ENCODE data around the gene MED6.

- TF ChIP-seq CTCF (conservative IDR thresholded peaks at IDR 0.05; ENCODE audit: low read depth in 2 of 2) (no peak), EZH2 (IDR thresholded peaks at IDR 0.05; ENCODE audit: low read depth, unreplicated experiment) (no peak), CREB1 (CRISPR knock-in tag; IDR thresholded peaks at IDR 0.05; ENCODE audit: low read depth) (no peak), JUNB (IDR thresholded peaks at IDR 0.05; ENCODE audit: unreplicated experiment) (no peak)
These were observed 65.6 kb downstream of the MED6 start, which contains the start of gene ADAM20 for GRCh38 chr14:70534904-70535303.

All from GM23338 (cell line).